Keratinocyte (primary cell): ENCODE results near the gene CCDC70. TPM values are rescaled to one million over a fixed set of nuclear protein-coding genes. Genes with fewer than 3 reads are reported as not detected.

Source experiments
- DNase-seq: peaks from one replicate; pipeline ENCODE4 v3.0.0-alpha.2; 2011; ENCODE audit warnings: low read depth, missing footprints, low spot score
- FAIRE-seq: peaks from 2 replicates; lab custom pipeline; 2011; peaks lifted over from hg19 to GRCh38; lab: Jason Lieb, UNC
- H2AFZ ChIP-seq: 2 replicates; pipeline ENCODE4 v1.6.0; 2012; ENCODE audit warnings: low read length, control low read depth, inconsistent platforms; ENCODE audit not compliant: control insufficient read depth
- H3K27ac ChIP-seq: 2 replicates; pipeline ENCODE4 v1.5.1; 2011; ENCODE audit warnings: low read length; ENCODE audit not compliant: control insufficient read depth, insufficient read depth
- H3K27me3 ChIP-seq: 3 replicates; pipeline ENCODE4 v1.6.0; 2011; ENCODE audit warnings: low read length; ENCODE audit not compliant: control insufficient read depth, insufficient read depth; ENCODE audit errors: extremely low read depth
- H3K36me3 ChIP-seq, 2 experiments: 2 replicates in 1 of 2; 3 replicates in 1 of 2; pipeline ENCODE4 v1.5.1; 2011; ENCODE audit warnings: low read length in 2 of 2, mild to moderate bottlenecking in 1 of 2; ENCODE audit not compliant: control insufficient read depth in 2 of 2, insufficient read depth in 2 of 2; ENCODE audit errors: extremely low read depth in 1 of 2
- H3K4me1 ChIP-seq: 3 replicates; pipeline ENCODE4 v1.5.1; 2011; ENCODE audit warnings: low read length; ENCODE audit not compliant: control insufficient read depth, insufficient read depth; ENCODE audit errors: extremely low read depth
- H3K4me2 ChIP-seq: 3 replicates; pipeline ENCODE4 v1.6.0; 2011; ENCODE audit warnings: low read depth, low read length; ENCODE audit not compliant: control insufficient read depth, insufficient read depth; ENCODE audit errors: extremely low read depth
- H3K4me3 ChIP-seq, 3 experiments: fragments of 200-600 bp in 1 of 3; sonication (generic) in 1 of 3; 2 replicates in 2 of 3; 3 replicates in 1 of 3; pipeline ENCODE4 v1.5.1; 2011 to 2016; ENCODE audit warnings: low read length in 3 of 3, mild to moderate bottlenecking in 3 of 3, control low read depth in 2 of 3, inconsistent platforms in 1 of 3, low read depth in 1 of 3, mixed read lengths in 1 of 3, mixed run types in 1 of 3, moderate library complexity in 1 of 3; ENCODE audit not compliant: control insufficient read depth in 2 of 3, insufficient read depth in 2 of 3; ENCODE audit errors: extremely low read depth in 1 of 3
- H3K79me2 ChIP-seq: 2 replicates; pipeline ENCODE4 v1.6.0; 2012; ENCODE audit warnings: low read length; ENCODE audit not compliant: control insufficient read depth, insufficient read depth
- H3K9ac ChIP-seq: 3 replicates; pipeline ENCODE4 v1.6.0; 2011; ENCODE audit warnings: low read length; ENCODE audit not compliant: control insufficient read depth, insufficient read depth; ENCODE audit errors: extremely low read depth
- H3K9me1 ChIP-seq: 3 replicates; pipeline ENCODE4 v1.6.0; 2011; ENCODE audit warnings: low read length; ENCODE audit not compliant: control insufficient read depth, insufficient read depth; ENCODE audit errors: extremely low read depth
- H3K9me3 ChIP-seq: 2 replicates; pipeline ENCODE4 v1.5.1; 2012; ENCODE audit warnings: low read depth, low read length; ENCODE audit not compliant: control insufficient read depth
- H4K20me1 ChIP-seq: 3 replicates; pipeline ENCODE4 v1.6.0; 2011; ENCODE audit warnings: low read length; ENCODE audit not compliant: control insufficient read depth, insufficient read depth; ENCODE audit errors: extremely low read depth
- EZH2 ChIP-seq: IDR thresholded peaks from one replicate; pipeline ENCODE4 v1.6.1; 2012; ENCODE audit warnings: inconsistent platforms, mild to moderate bottlenecking, low read length, moderate library complexity
- dilution Hi-C: fragments of 300-500 bp; cut with MboI; formaldehyde crosslinking; loops from one replicate; pipeline ENCODE4 v1.7.0; 2020; ENCODE audit warnings: low sequenced_read_pairs; ENCODE audit not compliant: extremely low pct_ligation_motif_present
- polyA plus RNA-seq, 5 experiments: library from polyadenylated mRNA; depleted of rRNA in 3 of 5; stranded (reverse) in 3 of 5; stranded (forward) in 1 of 5; unstranded in 1 of 5; fragments of >200 nt; gene quantifications; 1 replicate in 1 of 5; 2 replicates in 3 of 5; 3 replicates in 1 of 5; pipeline versions ENCODE4 v1.2.1 to v1.2.3, GENCODE V29; 2011 to 2012; ENCODE audit warnings: missing spikeins in 2 of 5, low read depth in 1 of 5, low replicate concordance in 1 of 5
- TF ChIP-seq, protein P1 (sequence below), 3 experiments: IDR thresholded peaks in 1 of 3; conservative IDR thresholded peaks in 1 of 3; optimal IDR thresholded peaks in 1 of 3; 2 replicates in 2 of 3; 3 replicates in 1 of 3; pipeline versions ENCODE3 to v1.5.1; 2011; ENCODE audit warnings: low read length in 3 of 3, mild to moderate bottlenecking in 3 of 3, moderate library complexity in 2 of 3, control low read depth in 1 of 3, inconsistent platforms in 1 of 3; ENCODE audit not compliant: insufficient read depth in 2 of 3; ENCODE audit errors: extremely low read depth in 1 of 3

Gene CCDC70
- polyA plus RNA-seq, 1 donor (not counting 4 experiments of a cell fraction or from before 2014, with no cell fraction given): not detected

DNA sequence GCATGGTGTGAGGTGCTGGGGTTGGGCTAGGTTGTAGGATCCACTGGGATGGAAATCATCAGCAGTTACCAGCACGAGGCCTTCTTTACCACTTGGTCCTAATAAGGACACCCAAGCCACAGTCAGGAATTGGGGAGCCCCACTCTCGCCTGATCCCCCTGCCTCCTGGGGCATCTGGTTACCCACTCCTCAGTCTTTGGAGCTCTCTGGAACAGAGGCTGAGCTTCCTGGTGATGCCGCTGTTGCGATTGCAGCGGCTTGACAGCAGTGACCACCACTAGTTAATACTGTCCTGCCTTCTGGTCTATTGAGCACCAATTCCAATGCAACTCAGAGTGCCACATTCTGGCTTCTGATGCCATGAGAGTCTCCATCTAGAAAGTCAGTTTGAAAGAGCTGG is 30.2 kb upstream of the CCDC70 start:
- no peak for FAIRE-seq
- Histone ChIP-seq H4K20me1 (no peaks in the 10 kb centered on the region), H3K79me2 (no peaks in the 10 kb centered on the region), H3K27me3 (peaks cover 24% of the 10 kb centered on the region), H3K4me2 (no peak overlapping the region), H3K36me3 (no peaks in the 10 kb centered on the region), H3K4me3 (no peak overlapping the region), H3K9me1 (no peaks in the 10 kb centered on the region), H3K4me1 (peaks cover 4% of the 10 kb centered on the region), H2AFZ (no peak overlapping the region), H3K9me3 (no peaks in the 10 kb centered on the region), H3K9ac (no peak overlapping the region), H3K27ac (no peak overlapping the region)
- TF ChIP-seq, protein P1, sequence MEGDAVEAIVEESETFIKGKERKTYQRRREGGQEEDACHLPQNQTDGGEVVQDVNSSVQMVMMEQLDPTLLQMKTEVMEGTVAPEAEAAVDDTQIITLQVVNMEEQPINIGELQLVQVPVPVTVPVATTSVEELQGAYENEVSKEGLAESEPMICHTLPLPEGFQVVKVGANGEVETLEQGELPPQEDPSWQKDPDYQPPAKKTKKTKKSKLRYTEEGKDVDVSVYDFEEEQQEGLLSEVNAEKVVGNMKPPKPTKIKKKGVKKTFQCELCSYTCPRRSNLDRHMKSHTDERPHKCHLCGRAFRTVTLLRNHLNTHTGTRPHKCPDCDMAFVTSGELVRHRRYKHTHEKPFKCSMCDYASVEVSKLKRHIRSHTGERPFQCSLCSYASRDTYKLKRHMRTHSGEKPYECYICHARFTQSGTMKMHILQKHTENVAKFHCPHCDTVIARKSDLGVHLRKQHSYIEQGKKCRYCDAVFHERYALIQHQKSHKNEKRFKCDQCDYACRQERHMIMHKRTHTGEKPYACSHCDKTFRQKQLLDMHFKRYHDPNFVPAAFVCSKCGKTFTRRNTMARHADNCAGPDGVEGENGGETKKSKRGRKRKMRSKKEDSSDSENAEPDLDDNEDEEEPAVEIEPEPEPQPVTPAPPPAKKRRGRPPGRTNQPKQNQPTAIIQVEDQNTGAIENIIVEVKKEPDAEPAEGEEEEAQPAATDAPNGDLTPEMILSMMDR (optimal IDR thresholded peaks at IDR 0.05 in 1 of 3, IDR thresholded peaks at IDR 0.05 in 1 of 3, conservative IDR thresholded peaks at IDR 0.05 in 1 of 3; ENCODE audit: extremely low read depth in 1 of 3, insufficient read depth in 2 of 3, low read length in 3 of 3): no peak
- TF ChIP-seq EZH2: no peak
- dilution Hi-C loops: no loop called here
- DNase-seq: no peak

DNA sequence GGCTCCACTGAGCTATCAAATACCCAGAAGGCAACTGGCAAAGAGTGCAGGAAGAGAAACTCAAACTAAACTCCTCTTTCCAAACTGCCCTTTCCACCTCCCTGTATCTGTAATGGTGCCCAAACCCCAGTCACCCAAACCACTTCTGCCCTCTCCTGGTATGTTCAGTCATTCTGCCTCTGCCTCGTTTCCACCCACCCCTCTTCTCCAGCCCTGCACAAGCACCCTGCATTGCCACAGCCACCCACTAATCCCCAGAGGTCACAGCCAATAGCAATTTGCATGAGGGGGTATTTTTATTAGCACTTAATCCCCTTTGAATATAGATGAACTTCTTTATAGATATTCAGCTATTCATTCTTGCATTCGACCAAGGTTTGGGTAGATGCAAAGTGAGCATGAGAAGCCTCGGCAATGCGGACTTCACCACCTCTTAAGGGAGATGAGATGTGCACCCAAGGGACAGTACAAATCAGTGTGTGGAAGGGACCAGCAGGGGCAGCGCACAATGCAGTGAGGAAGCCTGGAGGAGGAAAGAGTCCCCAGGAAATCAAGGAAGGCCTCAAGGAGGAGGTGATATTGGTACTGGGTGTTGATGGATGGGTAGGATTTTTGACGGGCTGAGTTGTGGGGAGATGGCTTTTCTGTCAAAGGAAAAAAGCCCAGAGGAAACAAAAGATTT is 29.2 kb upstream of the CCDC70 start:
- Histone ChIP-seq H3K27ac (no peak overlapping the region), H3K4me2 (no peak overlapping the region), H3K4me1 (no peaks in the 10 kb centered on the region), H3K4me3 (no peak overlapping the region), H3K9me1 (no peaks in the 10 kb centered on the region), H4K20me1 (no peaks in the 10 kb centered on the region), H3K9ac (no peak overlapping the region), H2AFZ (no peak overlapping the region), H3K79me2 (no peaks in the 10 kb centered on the region), H3K27me3 (peaks cover 23% of the 10 kb centered on the region), H3K9me3 (no peaks in the 10 kb centered on the region), H3K36me3 (no peaks in the 10 kb centered on the region)
- dilution Hi-C loops: no loop called here
- TF ChIP-seq EZH2: no peak
- TF ChIP-seq, protein P1 (optimal IDR thresholded peaks at IDR 0.05 in 1 of 3, IDR thresholded peaks at IDR 0.05 in 1 of 3, conservative IDR thresholded peaks at IDR 0.05 in 1 of 3; ENCODE audit: extremely low read depth in 1 of 3, insufficient read depth in 2 of 3, low read length in 3 of 3): peak; percentile 41 to 82 (median 47)
- no peak for FAIRE-seq
- no peak for DNase-seq
